GM12865 (cell line): Measurements from ENCODE around the gene IL10.

Experiments
- DNase-seq: peaks from one replicate; pipeline ENCODE4 v3.0.0; 2010; ENCODE audit warnings: low read depth
- H3K4me3 ChIP-seq: 2 replicates; pipeline ENCODE4 v1.5.1; 2011; ENCODE audit warnings: mild to moderate bottlenecking, low read depth, low read length, control low read depth
- TF ChIP-seq, protein P1 (sequence below): IDR thresholded peaks from 2 replicates; pipeline ENCODE4 v1.5.1; 2011; ENCODE audit warnings: low read length, control low read depth, low read depth, inconsistent platforms; ENCODE audit not compliant: insufficient read depth; ENCODE audit errors: missing control alignments

The IL10 gene

DNA sequence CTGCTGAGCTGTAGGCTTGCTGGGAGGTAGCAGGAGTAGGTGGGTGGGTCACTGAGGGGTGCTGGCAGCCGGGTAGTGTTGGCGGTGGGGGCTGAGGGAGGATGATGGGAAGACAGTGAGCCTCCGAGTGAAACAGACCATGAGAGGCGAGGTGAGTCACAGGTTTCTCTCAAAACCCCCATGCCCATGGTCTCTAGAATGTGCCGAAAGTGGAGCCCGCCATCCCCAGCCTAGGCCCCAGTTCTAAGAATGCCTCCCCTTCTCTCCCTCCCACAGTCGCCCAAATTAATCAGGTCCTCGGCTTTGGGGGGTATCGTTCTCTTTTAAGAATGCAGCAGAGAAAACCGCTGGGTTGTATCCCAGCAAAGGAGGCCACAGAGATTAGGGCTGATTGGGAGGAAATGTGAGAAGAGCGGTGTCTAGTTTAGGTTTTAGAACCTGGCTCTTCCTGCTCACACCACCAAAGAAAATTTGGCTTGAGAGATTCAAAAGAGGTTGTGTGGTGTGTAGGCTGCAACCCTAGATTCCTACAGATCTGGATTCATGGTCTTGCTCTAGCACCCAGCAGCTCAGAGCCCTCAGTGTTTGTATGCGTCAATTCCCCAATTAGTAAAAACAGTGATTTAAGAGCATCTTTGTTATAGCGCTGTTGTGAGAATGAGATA, 29.4 kb downstream of the IL10 start:
- peak; percentile 82 for DNase-seq
- H3K4me3 ChIP-seq = no peak overlapping the region
- TF ChIP-seq, protein P1, sequence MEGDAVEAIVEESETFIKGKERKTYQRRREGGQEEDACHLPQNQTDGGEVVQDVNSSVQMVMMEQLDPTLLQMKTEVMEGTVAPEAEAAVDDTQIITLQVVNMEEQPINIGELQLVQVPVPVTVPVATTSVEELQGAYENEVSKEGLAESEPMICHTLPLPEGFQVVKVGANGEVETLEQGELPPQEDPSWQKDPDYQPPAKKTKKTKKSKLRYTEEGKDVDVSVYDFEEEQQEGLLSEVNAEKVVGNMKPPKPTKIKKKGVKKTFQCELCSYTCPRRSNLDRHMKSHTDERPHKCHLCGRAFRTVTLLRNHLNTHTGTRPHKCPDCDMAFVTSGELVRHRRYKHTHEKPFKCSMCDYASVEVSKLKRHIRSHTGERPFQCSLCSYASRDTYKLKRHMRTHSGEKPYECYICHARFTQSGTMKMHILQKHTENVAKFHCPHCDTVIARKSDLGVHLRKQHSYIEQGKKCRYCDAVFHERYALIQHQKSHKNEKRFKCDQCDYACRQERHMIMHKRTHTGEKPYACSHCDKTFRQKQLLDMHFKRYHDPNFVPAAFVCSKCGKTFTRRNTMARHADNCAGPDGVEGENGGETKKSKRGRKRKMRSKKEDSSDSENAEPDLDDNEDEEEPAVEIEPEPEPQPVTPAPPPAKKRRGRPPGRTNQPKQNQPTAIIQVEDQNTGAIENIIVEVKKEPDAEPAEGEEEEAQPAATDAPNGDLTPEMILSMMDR = no peak

GRCh38 chr1:206741142-206741701, 31.1 kb downstream of the IL10 start:
- peak; percentile 72 for DNase-seq
- H3K4me3 ChIP-seq = no peak overlapping the region
- TF ChIP-seq, protein P1 = no peak

- peak; percentile 99 for DNase-seq
- TF ChIP-seq, protein P1 = no peak
- no peak overlapping the region for H3K4me3 ChIP-seq
Observed at GRCh38 chr1:206739411-206740076, 32.8 kb downstream of the IL10 start.

GRCh38 chr1:206738370-206739366, 33.6 kb downstream of the IL10 start:
- DNase-seq = no peak
- TF ChIP-seq, protein P1 = peak; percentile 22
- H3K4me3 ChIP-seq = no peak overlapping the region

DNA sequence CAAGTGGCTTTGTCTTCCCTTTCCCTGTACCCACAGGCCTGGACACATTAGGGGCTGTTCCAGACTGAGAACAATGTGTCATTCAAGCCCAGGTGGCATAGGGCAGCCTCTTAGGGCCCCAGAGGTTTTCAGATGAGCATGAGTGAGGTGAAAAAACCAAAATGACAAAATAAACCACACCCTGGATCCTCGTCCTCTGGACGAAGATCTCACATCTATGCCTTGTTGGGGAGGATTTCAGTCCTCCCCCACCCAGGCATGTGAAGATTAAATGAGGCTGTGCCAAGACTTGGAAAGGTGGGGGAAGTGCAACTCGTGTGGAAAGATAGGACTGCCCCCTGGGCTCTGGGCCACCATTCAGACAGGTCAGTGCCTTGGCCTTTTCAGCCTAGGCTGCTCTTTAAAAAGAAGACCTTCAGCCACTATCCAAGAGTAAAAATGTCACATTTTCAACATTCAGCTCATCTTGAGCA, 34.5 kb downstream of the IL10 start:
- peak; percentile 45 for DNase-seq
- no peak overlapping the region for H3K4me3 ChIP-seq
- TF ChIP-seq, protein P1 = no peak
